SK-N-SH (cell line): ENCODE data around the gene TBCC. TPM values are rescaled to one million over a fixed set of nuclear protein-coding genes. Genes with fewer than 3 reads are reported as not detected.

ENCODE experiments used
- CTCF ChIA-PET: fragments of 300-600, 350-600 bp; formaldehyde crosslinking; extraction: SDS; loops from one replicate; lab custom pipeline; 2021; lab: Yijun Ruan, JAX
- POLR2A ChIA-PET: fragments of 350-600 bp; sonication (Branson Sonifier 250); formaldehyde crosslinking; extraction: SDS; loops from one replicate; lab custom pipeline; 2020; ENCODE audit warnings: antibody characterized with exemption, inconsistent platforms; lab: Yijun Ruan, JAX
- DNase-seq: peaks from one replicate; pipeline ENCODE4 v3.0.0; 2012
- H2AFZ ChIP-seq: fragments of 200-600 bp; sonication (generic); 2 replicates; pipeline ENCODE4 v1.8.1; 2016; ENCODE audit warnings: antibody characterized with exemption, mild to moderate bottlenecking, low read depth
- H3F3A ChIP-seq: fragments of 200-600 bp; sonication (generic); replicated peaks from 2 replicates; pipeline ENCODE3; 2016; ENCODE audit warnings: antibody characterized with exemption, mild to moderate bottlenecking; ENCODE audit not compliant: insufficient read depth
- H3K27ac ChIP-seq, 2 experiments: fragments of 200-500 bp in 1 of 2; fragments of 200-600 bp in 1 of 2; sonication (Bioruptor generic) in 1 of 2; sonication (generic), shearing (Covaris generic) in 1 of 2; 2 replicates each; pipeline versions ENCODE4 v1.5.1 to v1.6.1; 2014 to 2016; ENCODE audit warnings: low read depth in 2 of 2, inconsistent platforms in 1 of 2, low read length in 1 of 2, mild to moderate bottlenecking in 1 of 2, mixed read lengths in 1 of 2
- H3K27me3 ChIP-seq: fragments of 200-600 bp; sonication (generic), shearing (Covaris generic); 2 replicates; pipeline ENCODE4 v1.6.1; 2016; ENCODE audit warnings: mixed run types; ENCODE audit not compliant: insufficient read depth
- H3K36me3 ChIP-seq, 2 experiments: fragments of 200-500 bp in 1 of 2; fragments of 200-600 bp in 1 of 2; sonication (Bioruptor generic) in 1 of 2; sonication (generic) in 1 of 2; replicated peaks in 1 of 2; 2 replicates each; pipeline versions ENCODE3 to v1.5.1; 2014 to 2016; ENCODE audit warnings: low read length in 1 of 2, mild to moderate bottlenecking in 1 of 2; ENCODE audit not compliant: insufficient read depth in 2 of 2, control insufficient read depth in 1 of 2
- H3K4me1 ChIP-seq, 2 experiments: fragments of 200-500 bp in 1 of 2; fragments of 200-600 bp in 1 of 2; sonication (Bioruptor generic) in 1 of 2; sonication (generic), shearing (Covaris generic) in 1 of 2; 2 replicates each; pipeline versions ENCODE4 v1.5.1 to v1.6.1; 2014 to 2016; ENCODE audit warnings: low read depth in 1 of 2, low read length in 1 of 2, mixed run types in 1 of 2; ENCODE audit not compliant: insufficient read depth in 2 of 2, control insufficient read depth in 1 of 2
- H3K4me2 ChIP-seq: fragments of 200-600 bp; sonication (generic), shearing (Covaris generic); 2 replicates; pipeline ENCODE4 v1.6.1; 2017; ENCODE audit warnings: mixed run types
- H3K4me3 ChIP-seq, 2 experiments: fragments of 200-500 bp in 1 of 2; fragments of 200-600 bp in 1 of 2; sonication (Bioruptor generic) in 1 of 2; sonication (generic), shearing (Covaris generic) in 1 of 2; 2 replicates each; pipeline versions ENCODE4 v1.5.1 to v1.8.1; 2014 to 2016; ENCODE audit warnings: low read depth in 2 of 2, inconsistent platforms in 1 of 2, low read length in 1 of 2, mild to moderate bottlenecking in 1 of 2, mixed read lengths in 1 of 2, moderate library complexity in 1 of 2
- H3K79me2 ChIP-seq: fragments of 200-600 bp; sonication (generic); 2 replicates; pipeline ENCODE4 v1.8.1; 2017; ENCODE audit warnings: mild to moderate bottlenecking; ENCODE audit not compliant: insufficient read depth
- H3K9ac ChIP-seq: fragments of 200-600 bp; sonication (generic); 2 replicates; pipeline ENCODE4 v1.6.1; 2017; ENCODE audit warnings: mixed run types
- H3K9me2 ChIP-seq: fragments of 200-600 bp; sonication (generic); 2 replicates; pipeline ENCODE4 v1.6.1; 2017; ENCODE audit warnings: mixed run types
- H3K9me3 ChIP-seq: fragments of 200-600 bp; sonication (generic); 2 replicates; pipeline ENCODE4 v1.6.1; 2017; ENCODE audit warnings: mixed run types, mild to moderate bottlenecking, moderate library complexity
- H4K20me1 ChIP-seq: fragments of 200-600 bp; sonication (generic); 2 replicates; pipeline ENCODE4 v1.6.1; 2017; ENCODE audit warnings: mild to moderate bottlenecking, mixed run types; ENCODE audit not compliant: insufficient read depth
- ELF1 ChIP-seq: IDR thresholded peaks from 2 replicates; pipeline ENCODE4 v1.4.0; 2012
- FOSL2 ChIP-seq: IDR thresholded peaks from 2 replicates; pipeline ENCODE4 v1.4.0; 2012; ENCODE audit warnings: low read depth, mild to moderate bottlenecking, moderate library complexity, borderline replicate concordance
- FOXM1 ChIP-seq: IDR thresholded peaks from 2 replicates; pipeline ENCODE4 v1.4.0; 2012; ENCODE audit warnings: low read depth, mild to moderate bottlenecking
- GABPA ChIP-seq: IDR thresholded peaks from 2 replicates; pipeline ENCODE4 v1.4.0; 2012; ENCODE audit warnings: low read depth, mild to moderate bottlenecking
- GATA2 ChIP-seq: sonication (generic); formaldehyde crosslinking; IDR thresholded peaks from 2 replicates; pipeline ENCODE4 v1.5.0; 2020; ENCODE audit warnings: mild to moderate bottlenecking, missing genetic modification reagents
- MAX ChIP-seq: IDR thresholded peaks from 2 replicates; pipeline ENCODE4 v1.4.0; 2012; ENCODE audit warnings: low read depth
- MXI1 ChIP-seq: IDR thresholded peaks from 2 replicates; pipeline ENCODE4 v1.6.1; 2012; ENCODE audit warnings: mild to moderate bottlenecking, low read depth, low read length, improper control_type of control experiment
- NFIC ChIP-seq: IDR thresholded peaks from 2 replicates; pipeline ENCODE4 v1.4.0; 2012; ENCODE audit warnings: borderline replicate concordance
- RCOR1 ChIP-seq: fragments of 150-350 bp; IDR thresholded peaks from 2 replicates; pipeline ENCODE4 v1.6.1; 2017; ENCODE audit warnings: antibody characterized with exemption, low read length
- RFX5 ChIP-seq: IDR thresholded peaks from 2 replicates; pipeline ENCODE4 v1.6.1; 2012; ENCODE audit warnings: mild to moderate bottlenecking, improper control_type of control experiment, low read length
- TAF1 ChIP-seq: IDR thresholded peaks from 2 replicates; pipeline ENCODE4 v1.6.1; 2012; ENCODE audit warnings: low read depth, mild to moderate bottlenecking, low read length, moderate library complexity, borderline replicate concordance
- TCF12 ChIP-seq: IDR thresholded peaks from 2 replicates; pipeline ENCODE4 v1.4.0; 2012
- TEAD4 ChIP-seq: IDR thresholded peaks from 2 replicates; pipeline ENCODE4 v1.4.0; 2012; ENCODE audit warnings: mild to moderate bottlenecking, borderline replicate concordance; ENCODE audit not compliant: insufficient read depth
- WGBS: methylation state at CpG from one replicate; pipeline ENCODE4 v1.1.6; 2017; ENCODE audit warnings: low lambda C conversion rate; 5-methylcytosine and 5-hydroxymethylcytosine counted together
- polyA plus RNA-seq, 3 experiments: library from polyadenylated mRNA; depleted of rRNA; stranded (reverse); fragments of >200 nt; gene quantifications; 2 replicates each; pipeline ENCODE4 v1.2.3, GENCODE V29; 2012
- TF ChIP-seq, protein P1 (sequence below): fragments of 200-600 bp; sonication (generic); IDR thresholded peaks from 2 replicates; pipeline ENCODE4 v1.6.1; 2017; ENCODE audit warnings: antibody characterized with exemption, mild to moderate bottlenecking, moderate library complexity
- TF ChIP-seq, protein P2 (sequence below): IDR thresholded peaks from 2 replicates; pipeline ENCODE4 v1.4.0; 2012; ENCODE audit warnings: low read depth, borderline replicate concordance
- TF ChIP-seq, protein P3 (sequence below): fragments of 150-350 bp; IDR thresholded peaks from 2 replicates; pipeline ENCODE4 v1.6.1; 2017; ENCODE audit warnings: antibody characterized with exemption, low read length, low read depth, borderline replicate concordance

The TBCC gene
- polyA plus RNA-seq, 1 of the 3 experiments (the other 2 are of a cell fraction): 18.2 TPM

DNA sequence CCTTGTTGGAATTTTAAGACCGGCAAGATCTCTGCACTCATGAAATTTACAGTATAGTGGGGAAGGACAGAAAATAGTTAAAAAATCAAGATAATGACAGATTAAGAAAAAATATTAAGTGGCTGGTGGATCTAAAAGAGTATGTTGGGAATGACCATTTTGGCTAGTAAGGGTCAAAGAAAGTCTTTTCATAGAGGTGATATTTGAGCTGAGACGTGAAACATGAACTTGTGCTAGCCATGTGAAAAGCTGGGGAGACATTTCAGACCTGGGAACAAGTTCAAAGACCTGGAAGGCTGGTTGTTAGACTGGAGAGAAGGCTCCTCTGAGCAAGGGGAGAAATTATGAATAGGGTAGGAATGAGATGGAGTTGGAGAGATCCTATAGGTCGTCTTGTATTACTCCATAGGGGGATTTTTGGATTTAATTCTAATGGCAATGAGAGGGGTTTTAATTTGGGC, 40.7 kb upstream of the TBCC start:
- Histone ChIP-seq H2AFZ (no peak overlapping the region), H3K4me1 (peaks cover 8 to 9% of the 10 kb centered on the region in 2 experiments; a peak in 3 of 4 replicates), H3K27me3 (no peaks in the 10 kb centered on the region), H3K27ac (0 out of 4 replicates have a peak overlapping the region, but pooled peaks of 1 of the 2 experiments have one; percentile 4), H3K79me2 (peaks cover 83% of the 10 kb centered on the region), H4K20me1 (no peaks in the 10 kb centered on the region), H3K4me2 (0 out of 2 replicates have a peak overlapping the region, but pooled peaks have one; percentile 44), H3K9me3 (no peaks in the 10 kb centered on the region), H3F3A (peaks cover 13% of the 10 kb centered on the region), H3K4me3 (0 out of 4 replicates have a peak overlapping the region, but pooled peaks of 1 of the 2 experiments have one; percentile 0), H3K9ac (no peak overlapping the region), H3K9me2 (no peaks in the 10 kb centered on the region), H3K36me3 (peaks cover 0 to 7% of the 10 kb centered on the region in 2 experiments)
- POLR2A ChIA-PET: no interaction called here
- WGBS: 96% methylated on average over 3 of the region's 3 CpGs
- no peak for DNase-seq
- CTCF ChIA-PET: interaction anchor here (0.7 kb wide), 1 partner anchor 125 kb away, joined by 3 read pairs; no protein-coding TSS in a partner anchor
- no peak for TF ChIP-seq ELF1
- no peak for TF ChIP-seq GABPA
- TF ChIP-seq TCF12: no peak
- no peak for TF ChIP-seq RFX5
- TF ChIP-seq FOSL2: no peak
- TF ChIP-seq, protein P1, sequence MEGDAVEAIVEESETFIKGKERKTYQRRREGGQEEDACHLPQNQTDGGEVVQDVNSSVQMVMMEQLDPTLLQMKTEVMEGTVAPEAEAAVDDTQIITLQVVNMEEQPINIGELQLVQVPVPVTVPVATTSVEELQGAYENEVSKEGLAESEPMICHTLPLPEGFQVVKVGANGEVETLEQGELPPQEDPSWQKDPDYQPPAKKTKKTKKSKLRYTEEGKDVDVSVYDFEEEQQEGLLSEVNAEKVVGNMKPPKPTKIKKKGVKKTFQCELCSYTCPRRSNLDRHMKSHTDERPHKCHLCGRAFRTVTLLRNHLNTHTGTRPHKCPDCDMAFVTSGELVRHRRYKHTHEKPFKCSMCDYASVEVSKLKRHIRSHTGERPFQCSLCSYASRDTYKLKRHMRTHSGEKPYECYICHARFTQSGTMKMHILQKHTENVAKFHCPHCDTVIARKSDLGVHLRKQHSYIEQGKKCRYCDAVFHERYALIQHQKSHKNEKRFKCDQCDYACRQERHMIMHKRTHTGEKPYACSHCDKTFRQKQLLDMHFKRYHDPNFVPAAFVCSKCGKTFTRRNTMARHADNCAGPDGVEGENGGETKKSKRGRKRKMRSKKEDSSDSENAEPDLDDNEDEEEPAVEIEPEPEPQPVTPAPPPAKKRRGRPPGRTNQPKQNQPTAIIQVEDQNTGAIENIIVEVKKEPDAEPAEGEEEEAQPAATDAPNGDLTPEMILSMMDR: no peak; the same call in 1 of the 2 replicates
- TF ChIP-seq NFIC: no peak
- no peak for TF ChIP-seq MXI1
- TF ChIP-seq, protein P2, sequence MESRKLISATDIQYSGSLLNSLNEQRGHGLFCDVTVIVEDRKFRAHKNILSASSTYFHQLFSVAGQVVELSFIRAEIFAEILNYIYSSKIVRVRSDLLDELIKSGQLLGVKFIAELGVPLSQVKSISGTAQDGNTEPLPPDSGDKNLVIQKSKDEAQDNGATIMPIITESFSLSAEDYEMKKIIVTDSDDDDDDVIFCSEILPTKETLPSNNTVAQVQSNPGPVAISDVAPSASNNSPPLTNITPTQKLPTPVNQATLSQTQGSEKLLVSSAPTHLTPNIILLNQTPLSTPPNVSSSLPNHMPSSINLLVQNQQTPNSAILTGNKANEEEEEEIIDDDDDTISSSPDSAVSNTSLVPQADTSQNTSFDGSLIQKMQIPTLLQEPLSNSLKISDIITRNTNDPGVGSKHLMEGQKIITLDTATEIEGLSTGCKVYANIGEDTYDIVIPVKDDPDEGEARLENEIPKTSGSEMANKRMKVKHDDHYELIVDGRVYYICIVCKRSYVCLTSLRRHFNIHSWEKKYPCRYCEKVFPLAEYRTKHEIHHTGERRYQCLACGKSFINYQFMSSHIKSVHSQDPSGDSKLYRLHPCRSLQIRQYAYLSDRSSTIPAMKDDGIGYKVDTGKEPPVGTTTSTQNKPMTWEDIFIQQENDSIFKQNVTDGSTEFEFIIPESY: no peak
- TF ChIP-seq TEAD4: no peak

- POLR2A ChIA-PET: interaction anchor here (0.6 to 1.6 kb wide), 2 partner anchors 27 to 39 kb away, joined by 3 to 9 read pairs; partner anchors contain the start of gene TBCC
- 91% methylated on average over 12 of the region's 12 CpGs for WGBS
- no peak for DNase-seq
- Histone ChIP-seq H3K4me3 (peak overlapping the region; percentile 64 to 73), H3K4me1 (peaks cover 8 to 9% of the 10 kb centered on the region in 2 experiments), H4K20me1 (no peaks in the 10 kb centered on the region), H3K9me2 (no peaks in the 10 kb centered on the region), H3K79me2 (peaks cover 84% of the 10 kb centered on the region), H3K27ac (peak overlapping the region in 1 of 2 experiments; percentile 95; a peak in 1 of 4 replicates)
- TF ChIP-seq FOXM1 (no peak), MAX (no peak), GATA2 (CRISPR knock-in tag) (no peak), RCOR1 (no peak), TAF1 (no peak)
- TF ChIP-seq, protein P2: no peak
- TF ChIP-seq, protein P3, sequence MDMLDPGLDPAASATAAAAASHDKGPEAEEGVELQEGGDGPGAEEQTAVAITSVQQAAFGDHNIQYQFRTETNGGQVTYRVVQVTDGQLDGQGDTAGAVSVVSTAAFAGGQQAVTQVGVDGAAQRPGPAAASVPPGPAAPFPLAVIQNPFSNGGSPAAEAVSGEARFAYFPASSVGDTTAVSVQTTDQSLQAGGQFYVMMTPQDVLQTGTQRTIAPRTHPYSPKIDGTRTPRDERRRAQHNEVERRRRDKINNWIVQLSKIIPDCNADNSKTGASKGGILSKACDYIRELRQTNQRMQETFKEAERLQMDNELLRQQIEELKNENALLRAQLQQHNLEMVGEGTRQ: no peak
- TF ChIP-seq, all 33 proteins: peak for 0
- Histone ChIP-seq H3K9ac (peak overlapping the region; percentile 99; the same call in 1 of the 2 replicates), H3K36me3 (peaks cover 0 to 7% of the 10 kb centered on the region in 2 experiments), H3F3A (peaks cover 5% of the 10 kb centered on the region), H2AFZ (no peak overlapping the region), H3K27me3 (no peaks in the 10 kb centered on the region), H3K4me2 (peak overlapping the region; percentile 82), H3K9me3 (no peaks in the 10 kb centered on the region)
- CTCF ChIA-PET: interaction anchor here (1.1 kb wide), 1 partner anchor 42 kb away, joined by 5 read pairs; no protein-coding TSS in a partner anchor
Measured at GRCh38 chr6:42784717-42785498, 39.0 kb upstream of the TBCC start.
